SK-N-SH (cell line): ENCODE data around the gene TLX3. TPM values are rescaled to one million over a fixed set of nuclear protein-coding genes. Genes with fewer than 3 reads are reported as not detected.

Source experiments
- CTCF ChIA-PET: fragments of 300-600, 350-600 bp; formaldehyde crosslinking; extraction: SDS; loops from one replicate; lab custom pipeline; 2021; lab: Yijun Ruan, JAX
- POLR2A ChIA-PET: fragments of 350-600 bp; sonication (Branson Sonifier 250); formaldehyde crosslinking; extraction: SDS; loops from one replicate; lab custom pipeline; 2020; ENCODE audit warnings: antibody characterized with exemption, inconsistent platforms; lab: Yijun Ruan, JAX
- DNase-seq: peaks from one replicate; pipeline ENCODE4 v3.0.0; 2012
- H2AFZ ChIP-seq: fragments of 200-600 bp; sonication (generic); 2 replicates; pipeline ENCODE4 v1.8.1; 2016; ENCODE audit warnings: antibody characterized with exemption, mild to moderate bottlenecking, low read depth
- H3F3A ChIP-seq: fragments of 200-600 bp; sonication (generic); replicated peaks from 2 replicates; pipeline ENCODE3; 2016; ENCODE audit warnings: antibody characterized with exemption, mild to moderate bottlenecking; ENCODE audit not compliant: insufficient read depth
- H3K27ac ChIP-seq, 2 experiments: fragments of 200-500 bp in 1 of 2; fragments of 200-600 bp in 1 of 2; sonication (Bioruptor generic) in 1 of 2; sonication (generic), shearing (Covaris generic) in 1 of 2; 2 replicates each; pipeline versions ENCODE4 v1.5.1 to v1.6.1; 2014 to 2016; ENCODE audit warnings: low read depth in 2 of 2, inconsistent platforms in 1 of 2, low read length in 1 of 2, mild to moderate bottlenecking in 1 of 2, mixed read lengths in 1 of 2
- H3K27me3 ChIP-seq: fragments of 200-600 bp; sonication (generic), shearing (Covaris generic); 2 replicates; pipeline ENCODE4 v1.6.1; 2016; ENCODE audit warnings: mixed run types; ENCODE audit not compliant: insufficient read depth
- H3K36me3 ChIP-seq, 2 experiments: fragments of 200-500 bp in 1 of 2; fragments of 200-600 bp in 1 of 2; sonication (Bioruptor generic) in 1 of 2; sonication (generic) in 1 of 2; replicated peaks in 1 of 2; 2 replicates each; pipeline versions ENCODE3 to v1.5.1; 2014 to 2016; ENCODE audit warnings: low read length in 1 of 2, mild to moderate bottlenecking in 1 of 2; ENCODE audit not compliant: insufficient read depth in 2 of 2, control insufficient read depth in 1 of 2
- H3K4me1 ChIP-seq, 2 experiments: fragments of 200-500 bp in 1 of 2; fragments of 200-600 bp in 1 of 2; sonication (Bioruptor generic) in 1 of 2; sonication (generic), shearing (Covaris generic) in 1 of 2; 2 replicates each; pipeline versions ENCODE4 v1.5.1 to v1.6.1; 2014 to 2016; ENCODE audit warnings: low read depth in 1 of 2, low read length in 1 of 2, mixed run types in 1 of 2; ENCODE audit not compliant: insufficient read depth in 2 of 2, control insufficient read depth in 1 of 2
- H3K4me2 ChIP-seq: fragments of 200-600 bp; sonication (generic), shearing (Covaris generic); 2 replicates; pipeline ENCODE4 v1.6.1; 2017; ENCODE audit warnings: mixed run types
- H3K4me3 ChIP-seq, 2 experiments: fragments of 200-500 bp in 1 of 2; fragments of 200-600 bp in 1 of 2; sonication (Bioruptor generic) in 1 of 2; sonication (generic), shearing (Covaris generic) in 1 of 2; 2 replicates each; pipeline versions ENCODE4 v1.5.1 to v1.8.1; 2014 to 2016; ENCODE audit warnings: low read depth in 2 of 2, inconsistent platforms in 1 of 2, low read length in 1 of 2, mild to moderate bottlenecking in 1 of 2, mixed read lengths in 1 of 2, moderate library complexity in 1 of 2
- H3K79me2 ChIP-seq: fragments of 200-600 bp; sonication (generic); 2 replicates; pipeline ENCODE4 v1.8.1; 2017; ENCODE audit warnings: mild to moderate bottlenecking; ENCODE audit not compliant: insufficient read depth
- H3K9ac ChIP-seq: fragments of 200-600 bp; sonication (generic); 2 replicates; pipeline ENCODE4 v1.6.1; 2017; ENCODE audit warnings: mixed run types
- H3K9me2 ChIP-seq: fragments of 200-600 bp; sonication (generic); 2 replicates; pipeline ENCODE4 v1.6.1; 2017; ENCODE audit warnings: mixed run types
- H3K9me3 ChIP-seq: fragments of 200-600 bp; sonication (generic); 2 replicates; pipeline ENCODE4 v1.6.1; 2017; ENCODE audit warnings: mixed run types, mild to moderate bottlenecking, moderate library complexity
- H4K20me1 ChIP-seq: fragments of 200-600 bp; sonication (generic); 2 replicates; pipeline ENCODE4 v1.6.1; 2017; ENCODE audit warnings: mild to moderate bottlenecking, mixed run types; ENCODE audit not compliant: insufficient read depth
- CHD2 ChIP-seq: fragments of 150-350 bp; IDR thresholded peaks from 2 replicates; pipeline ENCODE4 v1.6.1; 2018; ENCODE audit warnings: low read length; ENCODE audit not compliant: partially characterized antibody
- CTCF ChIP-seq: fragments of 200-600 bp; sonication (generic); IDR thresholded peaks from 2 replicates; pipeline ENCODE4 v1.6.1; 2017; ENCODE audit warnings: antibody characterized with exemption, mild to moderate bottlenecking, moderate library complexity
- ELF1 ChIP-seq: IDR thresholded peaks from 2 replicates; pipeline ENCODE4 v1.4.0; 2012
- EP300 ChIP-seq, 2 experiments: IDR thresholded peaks; 2 replicates each; pipeline versions ENCODE4 v1.4.0 to v1.6.1; 2012; ENCODE audit warnings: borderline replicate concordance in 1 of 2, low read depth in 1 of 2, low read length in 1 of 2
- EZH2phosphoT487 ChIP-seq: fragments of 200-600 bp; sonication (generic); IDR thresholded peaks from 2 replicates; pipeline ENCODE4 v1.6.1; 2017; ENCODE audit warnings: low read depth, mixed run types, mild to moderate bottlenecking, antibody characterized with exemption, moderate library complexity, borderline replicate concordance
- FOSL2 ChIP-seq: IDR thresholded peaks from 2 replicates; pipeline ENCODE4 v1.4.0; 2012; ENCODE audit warnings: low read depth, mild to moderate bottlenecking, moderate library complexity, borderline replicate concordance
- FOXJ3 ChIP-seq: sonication (generic); formaldehyde crosslinking; IDR thresholded peaks from 2 replicates; pipeline ENCODE4 v1.5.1; 2020; ENCODE audit warnings: mild to moderate bottlenecking, missing genetic modification reagents
- GABPA ChIP-seq: IDR thresholded peaks from 2 replicates; pipeline ENCODE4 v1.4.0; 2012; ENCODE audit warnings: low read depth, mild to moderate bottlenecking
- IRF3 ChIP-seq: fragments of 150-350 bp; IDR thresholded peaks from 2 replicates; pipeline ENCODE4 v1.6.1; 2016; ENCODE audit warnings: mild to moderate bottlenecking, low read depth, low read length
- MAX ChIP-seq: IDR thresholded peaks from 2 replicates; pipeline ENCODE4 v1.4.0; 2012; ENCODE audit warnings: low read depth
- MXI1 ChIP-seq: IDR thresholded peaks from 2 replicates; pipeline ENCODE4 v1.6.1; 2012; ENCODE audit warnings: mild to moderate bottlenecking, low read depth, low read length, improper control_type of control experiment
- NRF1 ChIP-seq: IDR thresholded peaks from 2 replicates; pipeline ENCODE4 v1.6.1; 2012; ENCODE audit warnings: low read depth, mild to moderate bottlenecking, low read length
- PBX3 ChIP-seq: IDR thresholded peaks from 2 replicates; pipeline ENCODE4; 2012
- RFX5 ChIP-seq: IDR thresholded peaks from 2 replicates; pipeline ENCODE4 v1.6.1; 2012; ENCODE audit warnings: mild to moderate bottlenecking, improper control_type of control experiment, low read length
- TAF1 ChIP-seq: IDR thresholded peaks from 2 replicates; pipeline ENCODE4 v1.6.1; 2012; ENCODE audit warnings: low read depth, mild to moderate bottlenecking, low read length, moderate library complexity, borderline replicate concordance
- USF2 ChIP-seq: fragments of 150-350 bp; IDR thresholded peaks from 2 replicates; pipeline ENCODE4 v1.6.1; 2017; ENCODE audit warnings: antibody characterized with exemption, low read length, low read depth, borderline replicate concordance
- WGBS: methylation state at CpG from one replicate; pipeline ENCODE4 v1.1.6; 2017; ENCODE audit warnings: low lambda C conversion rate; 5-methylcytosine and 5-hydroxymethylcytosine counted together
- polyA plus RNA-seq, 3 experiments: library from polyadenylated mRNA; depleted of rRNA; stranded (reverse); fragments of >200 nt; gene quantifications; 2 replicates each; pipeline ENCODE4 v1.2.3, GENCODE V29; 2012

TLX3 gene
- polyA plus RNA-seq, 1 of the 3 experiments (the other 2 are of a cell fraction), result 4.7 TPM

GRCh38 chr5:171315386-171315891, 6.4 kb downstream of the TLX3 start:
- H3K4me3 ChIP-seq, result no peak overlapping the region
- no peaks in the 10 kb centered on the region for H3K9me2 ChIP-seq
- H3K9ac ChIP-seq, result no peak overlapping the region
- 93% methylated on average over 35 of the region's 36 CpGs for WGBS
- DNase-seq, result no peak
- peaks cover 3% of the 10 kb centered on the region; the same call in 1 of the 2 replicates for H3K79me2 ChIP-seq
- no peak overlapping the region for H2AFZ ChIP-seq
- H3K36me3 ChIP-seq, result no peaks in the 10 kb centered on the region
- no peaks in the 10 kb centered on the region for H4K20me1 ChIP-seq
- TF ChIP-seq IRF3 (no peak), EP300 (IDR thresholded peaks at IDR 0.05; ENCODE audit: borderline replicate concordance in 1 of 2, low read depth in 1 of 2, low read length in 1 of 2) (no peak), ELF1 (no peak), FOXJ3 (no peak), USF2 (no peak), RFX5 (no peak), GABPA (no peak), TAF1 (no peak)
- POLR2A ChIA-PET, result no interaction called here
- CTCF ChIA-PET, result interaction anchor here (0.8 kb wide), 1 partner anchor 8 kb away, joined by 3 read pairs; no protein-coding TSS in a partner anchor
- H3K4me2 ChIP-seq, result no peak overlapping the region
- H3K27me3 ChIP-seq, result no peaks in the 10 kb centered on the region
- no peak overlapping the region for H3K27ac ChIP-seq
- no peaks in the 10 kb centered on the region for H3K9me3 ChIP-seq
- peaks cover 0 to 31% of the 10 kb centered on the region in 2 experiments; a peak in 1 of 4 replicates for H3K4me1 ChIP-seq
- no peaks in the 10 kb centered on the region for H3F3A ChIP-seq

GRCh38 chr5:171315925-171316257, 6.8 kb downstream of the TLX3 start:
- no peak for TF ChIP-seq FOSL2
- TF ChIP-seq EZH2phosphoT487, result no peak
- TF ChIP-seq RFX5, result no peak
- TF ChIP-seq MXI1, result no peak
- TF ChIP-seq CTCF, result no peak
- TF ChIP-seq CHD2, result no peak
- no peak for TF ChIP-seq NRF1
- no peak for TF ChIP-seq PBX3
- no peak for TF ChIP-seq MAX
- TF ChIP-seq FOXJ3, result no peak
- TF ChIP-seq, all 33 proteins: peak for 0
- Histone ChIP-seq H3K27me3 (no peaks in the 10 kb centered on the region), H3K79me2 (peaks cover under 1% of the 10 kb centered on the region; the same call in 1 of the 2 replicates), H2AFZ (no peak overlapping the region), H3K9me3 (no peaks in the 10 kb centered on the region), H3K9me2 (no peaks in the 10 kb centered on the region), H3K4me1 (peaks cover 0 to 26% of the 10 kb centered on the region in 2 experiments; a peak in 1 of 4 replicates), H3K27ac (no peak overlapping the region), H3F3A (no peaks in the 10 kb centered on the region), H3K9ac (no peak overlapping the region), H3K4me2 (no peak overlapping the region), H3K36me3 (no peaks in the 10 kb centered on the region), H3K4me3 (no peak overlapping the region), H4K20me1 (no peaks in the 10 kb centered on the region)
- CTCF ChIA-PET, result interaction anchor here (0.8 to 0.9 kb wide), 2 partner anchors 8 to 9 kb away, joined by 3 read pairs; no protein-coding TSS in a partner anchor
- no peak for DNase-seq
- POLR2A ChIA-PET, result interaction anchor here (0.7 kb wide), 1 partner anchor 9 kb away, joined by 3 read pairs; no protein-coding TSS in a partner anchor
- WGBS, result 91% methylated on average over 20 of the region's 20 CpGs
